ENCODE results near the gene FXYD5. TPM values are rescaled to one million over a fixed set of nuclear protein-coding genes. Genes with fewer than 3 reads are reported as not detected.

The FXYD5 gene
- total RNA-seq, 1 experiment from 2014 or later: 100 TPM

GRCh38 chr19:35110974-35111373 lies 43.6 kb upstream of the FXYD5 start:
- Mint-ChIP-seq H3K4me3 (peak overlapping the region in 1 of 2 experiments; percentile 16; a peak in 2 of 5 replicates), H3K4me1 (peaks cover 23 to 33% of the 10 kb centered on the region in 2 experiments)
- no peaks in the 10 kb centered on the region for H3K23me2 ChIP-seq (ENCODE audit: insufficient read length, low read depth, low read length, poor library complexity, severe bottlenecking)

More at GRCh38 chr19:35110974-35111373, 43.6 kb upstream of the FXYD5 start:
- Histone ChIP-seq H4K5ac (ENCODE audit: insufficient read length, low read depth, low read length) (no peak overlapping the region), H2BK120ac (ENCODE audit: low read depth, low read length, poor library complexity, severe bottlenecking) (no peak overlapping the region), H3K79me2 (ENCODE audit: insufficient read depth, low read length) (no peaks in the 10 kb centered on the region), H3K79me1 (ENCODE audit: insufficient read depth, low read depth, low read length, poor library complexity, severe bottlenecking) (no peaks in the 10 kb centered on the region), H3K18ac (ENCODE audit: insufficient read length, low read depth, low read length) (no peak overlapping the region), H3K56ac (ENCODE audit: insufficient read length, low read depth, low read length) (no peak overlapping the region), H2AFZ (ENCODE audit: low read length) (no peak overlapping the region), H3K23ac (ENCODE audit: insufficient read length, low read depth, low read length) (no peak overlapping the region), H3K4ac (ENCODE audit: low read depth, low read length) (no peak overlapping the region), H2BK12ac (ENCODE audit: insufficient read length, low read depth, low read length) (no peak overlapping the region), H4K20me1 (ENCODE audit: control insufficient read depth, insufficient read depth, insufficient read length) (peaks cover 2% of the 10 kb centered on the region), H3K9me3 (ENCODE audit: control insufficient read depth, low read depth, low read length) (no peaks in the 10 kb centered on the region), H2BK15ac (ENCODE audit: low read depth, low read length) (no peak overlapping the region), H2BK5ac (ENCODE audit: insufficient read length, low read length) (no peak overlapping the region), H4K91ac (ENCODE audit: insufficient read length, low read depth, low read length) (no peak overlapping the region), H3K27me3 (ENCODE audit: insufficient read depth, low read length) (no peaks in the 10 kb centered on the region), H2BK20ac (ENCODE audit: low read depth, low read length, poor library complexity, severe bottlenecking) (no peak overlapping the region), H3K4me2 (ENCODE audit: insufficient read depth, insufficient read length, low read length) (no peak overlapping the region), H4K8ac (replicated peaks; ENCODE audit: insufficient read length, low read depth, low read length) (no peak overlapping the region), H3K27ac (ENCODE audit: insufficient read length, low read depth, low read length) (no peak overlapping the region), H2AK5ac (ENCODE audit: insufficient read length, low read length) (no peak overlapping the region), H3K9ac (ENCODE audit: extremely low read depth, insufficient read length, low read length) (no peak overlapping the region), H3K14ac (ENCODE audit: insufficient read depth, low read length) (no peak overlapping the region), H3T11ph (ENCODE audit: low read length) (no peak overlapping the region), H3K4me1 (ENCODE audit: insufficient read depth, low read length) (no peaks in the 10 kb centered on the region)
- Mint-ChIP-seq H3K27ac (no peak overlapping the region; a peak in 1 of 7 replicates), H3K9me3 (peaks cover 0 to 5% of the 10 kb centered on the region in 2 experiments; a peak in 3 of 5 replicates), H3K36me3 (ENCODE audit: insufficient read depth in 1 of 3, low read depth in 3 of 3) (peaks cover 0 to 1% (median 0%) of the 10 kb centered on the region in 3 experiments; a peak in 3 of 7 replicates), H3K27me3 (ENCODE audit: low read depth) (peaks cover 4% of the 10 kb centered on the region; the same call in 1 of the 2 replicates)
- no peak for DNase-seq
- no peak for TF ChIP-seq CTCF (conservative IDR thresholded peaks at IDR 0.05)
- no CpG with 5 or more reads among the region's 9 CpGs for WGBS (ENCODE audit: extremely low coverage, insufficient read length, low lambda C conversion rate)
